NOMO-1 (cell line): ENCODE data around the gene RIPK3.
"Not testable (repeated sequence)": the region's sequence is repeated elsewhere in the genome, so short reads cannot be mapped to it uniquely, and the experiment has no call there.

Experiments
- DNase-seq, 2 experiments: peaks; one replicate each; lab custom pipeline; 2025; ENCODE audit not compliant: unreplicated experiment in 2 of 2; lab: John Stamatoyannopoulos, UW

The RIPK3 gene

GRCh38 chr14:24369907-24370687 lies 30.3 kb upstream of the RIPK3 start:
- DNase-seq: no peak

- DNase-seq: no peak
Observed at GRCh38 chr14:24369463-24369862, 29.7 kb upstream of the RIPK3 start.

- DNase-seq: no peak
Observed at GRCh38 chr14:24368562-24369252, 28.9 kb upstream of the RIPK3 start.

GRCh38 chr14:24368212-24368561 lies 28.4 kb upstream of the RIPK3 start:
- DNase-seq: no peak

- DNase-seq: no peak
Observed at GRCh38 chr14:24367514-24368211, 27.9 kb upstream of the RIPK3 start, which contains the start of gene NFATC4. Gene NFATC4, plus strand, starts transcription at chr14:24368184. Its CDS starts 157 bp downstream, at chr14:24368341.

- no peak for DNase-seq
Observed at GRCh38 chr14:24366721-24367513, 27.1 kb upstream of the RIPK3 start.

GRCh38 chr14:24366413-24366720 lies 26.6 kb upstream of the RIPK3 start:
- no peak for DNase-seq

- peak; percentile 81 to 91 for DNase-seq
Observed at GRCh38 chr14:24365600-24366412, 26.0 kb upstream of the RIPK3 start.

GRCh38 chr14:24364841-24365240 lies 25.1 kb upstream of the RIPK3 start:
- no peak for DNase-seq

GRCh38 chr14:24363401-24363800 lies 23.6 kb upstream of the RIPK3 start:
- DNase-seq: no peak

- DNase-seq: no peak
Observed at GRCh38 chr14:24362241-24362960, 22.6 kb upstream of the RIPK3 start.

GRCh38 chr14:24361326-24361725 lies 21.5 kb upstream of the RIPK3 start:
- no peak for DNase-seq

GRCh38 chr14:24360281-24360680 lies 20.5 kb upstream of the RIPK3 start:
- DNase-seq: no peak

- no peak for DNase-seq
Observed at GRCh38 chr14:24356208-24356607, 16.4 kb upstream of the RIPK3 start.

- DNase-seq: no peak
Observed at GRCh38 chr14:24355009-24355408, 15.2 kb upstream of the RIPK3 start.

- DNase-seq: not testable (repeated sequence)
Observed at GRCh38 chr14:24354482-24354825, 14.7 kb upstream of the RIPK3 start.

- DNase-seq: no peak
Observed at GRCh38 chr14:24353559-24354481, 14.0 kb upstream of the RIPK3 start.

- DNase-seq: no peak
Observed at GRCh38 chr14:24351517-24351916, 11.7 kb upstream of the RIPK3 start.

- no peak for DNase-seq
Observed at GRCh38 chr14:24349742-24350141, 10.0 kb upstream of the RIPK3 start.
